HG02938 (cell line): ENCODE data around the gene CSK.
"Not testable (repeated sequence)": the region's sequence is repeated elsewhere in the genome, so short reads cannot be mapped to it uniquely, and the experiment has no call there.

ENCODE experiments used
- ATAC-seq: cut with Tn5 transposase; IDR thresholded peaks from one replicate; pipeline ENCODE4 v1.9.1; 2021; ENCODE audit warnings: mild to moderate bottlenecking, moderate library complexity; ENCODE audit not compliant: unreplicated experiment

The CSK gene

GRCh38 chr15:74781431-74782258 is at the start of gene CSK:
Gene CSK (plus strand): TSS chr15:74782080. CDS start chr15:74798298, 16,218 bp downstream.
- no peak for ATAC-seq

GRCh38 chr15:74732846-74733245 is 49.0 kb upstream of the CSK start:
- no peak for ATAC-seq

- no peak for ATAC-seq
These were observed 48.6 kb upstream of the CSK start for GRCh38 chr15:74733269-74733668.

GRCh38 chr15:74735305-74735704 is 46.6 kb upstream of the CSK start:
- no peak for ATAC-seq

- not testable (repeated sequence) for ATAC-seq
These were observed 43.6 kb upstream of the CSK start for GRCh38 chr15:74738239-74738638.

- ATAC-seq: no peak
These were observed 39.5 kb upstream of the CSK start for GRCh38 chr15:74742422-74742821.

GRCh38 chr15:74746389-74746788 is 35.5 kb upstream of the CSK start:
- no peak for ATAC-seq

GRCh38 chr15:74748322-74748946 is 33.4 kb upstream of the CSK start, which contains the start of gene CYP1A2:
Gene CYP1A2 (plus strand): TSS chr15:74748845. CDS start chr15:74749739, 894 bp downstream.
- ATAC-seq: no peak

- ATAC-seq: no peak
These were observed 32.0 kb upstream of the CSK start for GRCh38 chr15:74749832-74750231.

GRCh38 chr15:74750751-74751150 is 31.1 kb upstream of the CSK start:
- no peak for ATAC-seq

GRCh38 chr15:74752011-74752410 is 29.9 kb upstream of the CSK start:
- ATAC-seq: no peak

GRCh38 chr15:74752531-74752930 is 29.3 kb upstream of the CSK start:
- ATAC-seq: no peak

GRCh38 chr15:74754593-74755215 is 27.2 kb upstream of the CSK start:
- ATAC-seq: no peak

GRCh38 chr15:74758736-74759135 is 23.1 kb upstream of the CSK start:
- no peak for ATAC-seq

- ATAC-seq: no peak
These were observed 19.1 kb upstream of the CSK start for GRCh38 chr15:74762791-74763150.

- ATAC-seq: no peak
These were observed 18.5 kb upstream of the CSK start for GRCh38 chr15:74763416-74763815.

- no peak for ATAC-seq
These were observed 14.4 kb upstream of the CSK start for GRCh38 chr15:74767167-74768098.

- ATAC-seq: no peak
These were observed 13.6 kb upstream of the CSK start for GRCh38 chr15:74768099-74768770.

GRCh38 chr15:74768771-74769342 is 13.0 kb upstream of the CSK start:
- no peak for ATAC-seq

- ATAC-seq: no peak
These were observed 12.3 kb upstream of the CSK start for GRCh38 chr15:74769463-74770025.
